K562 (cell line): ENCODE data around the gene DENND10. TPM values are rescaled to one million over a fixed set of nuclear protein-coding genes. Genes with fewer than 3 reads are reported as not detected.

Experiments used
- CBFA2T3 ChIP-seq: fragments of 450-650 bp; IDR thresholded peaks from 2 replicates; pipeline ENCODE4 v1.6.1; 2017
- CEBPB ChIP-seq: fragments of 450-650 bp; IDR thresholded peaks from 2 replicates; pipeline ENCODE4 v1.6.1; 2016; ENCODE audit warnings: missing genetic modification characterization, missing compliant biosample characterization
- CHAMP1 ChIP-seq: fragments of 450-650 bp; IDR thresholded peaks from 2 replicates; pipeline ENCODE4 v1.6.1; 2016; ENCODE audit warnings: mild to moderate bottlenecking
- CXXC5 ChIP-seq: fragments of 250-450 bp; sonication (Bioruptor Pico); IDR thresholded peaks from 2 replicates; pipeline ENCODE4 v1.8.0; 2022; ENCODE audit warnings: inconsistent platforms, mild to moderate bottlenecking, moderate library complexity
- DPF2 ChIP-seq: fragments of 450-650 bp; IDR thresholded peaks from 2 replicates; pipeline ENCODE4 v1.6.1; 2016
- E2F3 ChIP-seq: fragments of 250-450 bp; sonication (Bioruptor Pico); IDR thresholded peaks from 2 replicates; pipeline ENCODE4 v1.4.0; 2020; ENCODE audit warnings: mild to moderate bottlenecking
- EP300 ChIP-seq: IDR thresholded peaks from 2 replicates; pipeline ENCODE4 v1.6.1; 2012; ENCODE audit warnings: low read length, improper control_type of control experiment
- FOXJ2 ChIP-seq: fragments of 200-800 bp; sonication (Bioruptor generic); IDR thresholded peaks from 2 replicates; pipeline ENCODE4 v1.6.1; 2016; ENCODE audit warnings: missing genetic modification characterization, missing compliant biosample characterization
- GATAD2A ChIP-seq: fragments of 450-650 bp; IDR thresholded peaks from 2 replicates; pipeline ENCODE4 v1.6.1; 2017
- HDAC2 ChIP-seq: fragments of 450-650 bp; IDR thresholded peaks from 2 replicates; pipeline ENCODE4 v1.6.1; 2016; ENCODE audit warnings: mild to moderate bottlenecking
- RUNX1 ChIP-seq: sonication (generic); IDR thresholded peaks from 2 replicates; pipeline ENCODE4 v1.6.1; 2016; ENCODE audit warnings: antibody characterized with exemption, low read depth
- YY1 ChIP-seq, 3 experiments: IDR thresholded peaks; 2 replicates each; pipeline ENCODE4 v1.6.1; 2011; ENCODE audit warnings: low read length in 2 of 3, mild to moderate bottlenecking in 2 of 3, moderate library complexity in 2 of 3, borderline replicate concordance in 1 of 3, control low read depth in 1 of 3, low read depth in 1 of 3; ENCODE audit not compliant: insufficient read depth in 3 of 3, insufficient replicate concordance in 2 of 3, control insufficient read depth in 1 of 3, insufficient read length in 1 of 3; ENCODE audit errors: extremely low read depth in 1 of 3
- ZNF133 ChIP-seq: fragments of 250-450 bp; sonication (Bioruptor Pico); IDR thresholded peaks from 2 replicates; pipeline ENCODE4 v1.4.0; 2020; ENCODE audit warnings: mild to moderate bottlenecking
- ZNF318 ChIP-seq, 2 experiments: fragments of 450-650 bp; IDR thresholded peaks; 2 replicates each; pipeline ENCODE4 v1.6.1; 2016; ENCODE audit warnings: mild to moderate bottlenecking in 2 of 2, borderline replicate concordance in 1 of 2, low read depth in 1 of 2, moderate library complexity in 1 of 2
- ZNF77 ChIP-seq: fragments of 250-450 bp; sonication (Bioruptor Pico); IDR thresholded peaks from 2 replicates; pipeline ENCODE4 v1.5.0; 2020
- polyA plus RNA-seq, 8 experiments: library from polyadenylated mRNA; depleted of rRNA in 4 of 8; stranded (reverse) in 5 of 8; unstranded in 3 of 8; fragments of >200 nt; fragmentation: Nextera tagmentation in 2 of 8; fragmentation: Illumina TruSeq in 1 of 8; extraction: Ambion mirVana in 2 of 8; extraction: Trizol in 1 of 8; gene quantifications; 2 replicates each; pipeline versions ENCODE4 v1.2.1 to v1.2.3, GENCODE V29; 2011 to 2014; ENCODE audit warnings: inconsistent platforms in 1 of 8, missing spikeins in 1 of 8
- total RNA-seq, 7 experiments: library from RNA; depleted of rRNA in 6 of 7; stranded (reverse); fragments of >200 nt in 6 of 7; fragmentation: Illumina TruSeq in 2 of 7; extraction: Trizol in 2 of 7; gene quantifications; 2 replicates each; pipeline versions ENCODE4 v1.2.1 to v1.2.3, GENCODE V29; 2011 to 2021; ENCODE audit warnings: low replicate concordance in 1 of 7

The DENND10 gene
- total and polyA plus RNA-seq, 9 of the 15 experiments (the other 6 are each of a cell fraction or from before 2014, with no cell fraction given) = 9.4 to 20.0 (median 12.5) TPM

- TF ChIP-seq CHAMP1 (no peak), GATAD2A (no peak), ZNF133 (CRISPR knock-in tag) (no peak), EP300 (0 out of 2 replicates have a peak, but pooled peaks have one; percentile 20), CXXC5 (CRISPR knock-in tag) (0 out of 2 replicates have a peak, but pooled peaks have one; percentile 11), HDAC2 (no peak), E2F3 (CRISPR knock-in tag) (peak; percentile 10; the same call in 1 of the 2 replicates), FOXJ2 (tag) (no peak), DPF2 (peak; percentile 79), CEBPB (tag) (peak; percentile 71), RUNX1 (no peak), YY1 (IDR thresholded peaks at IDR 0.05; ENCODE audit: borderline replicate concordance in 1 of 3, control insufficient read depth in 1 of 3, extremely low read depth in 1 of 3, insufficient read depth in 3 of 3, insufficient read length in 1 of 3, insufficient replicate concordance in 2 of 3, low read depth in 1 of 3, low read length in 2 of 3) (peak in 2 of 3 experiments; percentile 76 to 86), CBFA2T3 (0 out of 2 replicates have a peak, but pooled peaks have one; percentile 14), ZNF77 (CRISPR knock-in tag) (no peak), ZNF318 (IDR thresholded peaks at IDR 0.05; ENCODE audit: borderline replicate concordance in 1 of 2, low read depth in 1 of 2) (peak in 1 of 2 experiments; percentile 93; a peak in 2 of 4 replicates)
Measured at GRCh38 chr10:119131512-119132240, 27.8 kb downstream of the DENND10 start (continued).
